Measurements from ENCODE around the gene PPP2R5E.
"Not testable (repeated sequence)": the region's sequence is repeated elsewhere in the genome, so short reads cannot be mapped to it uniquely, and the experiment has no call there.

The PPP2R5E gene

GRCh38 chr14:63543000-63543825, at the start of gene PPP2R5E:
PPP2R5E (minus strand) TSS chr14:63543377; CDS start chr14:63539685, 3,692 bp downstream.
- DNase-seq = peak; percentile 98 to 99

- not testable (repeated sequence) for DNase-seq
Measured at GRCh38 chr14:63583046-63583445, 39.9 kb upstream of the PPP2R5E start.

DNA sequence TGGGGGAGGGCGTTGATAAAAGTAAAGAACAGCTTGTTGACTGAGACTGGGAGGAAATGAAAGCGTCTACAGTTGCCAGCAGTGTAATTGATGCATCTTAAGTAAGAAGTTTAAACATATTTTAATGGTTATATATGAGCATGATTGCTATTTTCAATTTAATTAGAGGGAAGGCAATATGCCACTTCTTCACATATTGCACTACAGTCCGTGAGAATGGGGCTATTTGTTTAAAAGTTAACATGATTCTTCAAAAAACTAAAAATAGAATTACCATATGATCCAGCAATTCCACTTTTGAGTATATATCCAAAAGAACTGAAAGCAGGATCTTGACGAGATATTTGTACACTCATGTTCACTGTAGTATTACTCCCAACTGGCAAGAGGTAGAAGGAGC, 38.3 kb upstream of the PPP2R5E start:
- DNase-seq = no peak

GRCh38 chr14:63578300-63578699, 35.1 kb upstream of the PPP2R5E start:
- DNase-seq = no peak

GRCh38 chr14:63573581-63573980, 30.4 kb upstream of the PPP2R5E start:
- no peak for DNase-seq

DNA sequence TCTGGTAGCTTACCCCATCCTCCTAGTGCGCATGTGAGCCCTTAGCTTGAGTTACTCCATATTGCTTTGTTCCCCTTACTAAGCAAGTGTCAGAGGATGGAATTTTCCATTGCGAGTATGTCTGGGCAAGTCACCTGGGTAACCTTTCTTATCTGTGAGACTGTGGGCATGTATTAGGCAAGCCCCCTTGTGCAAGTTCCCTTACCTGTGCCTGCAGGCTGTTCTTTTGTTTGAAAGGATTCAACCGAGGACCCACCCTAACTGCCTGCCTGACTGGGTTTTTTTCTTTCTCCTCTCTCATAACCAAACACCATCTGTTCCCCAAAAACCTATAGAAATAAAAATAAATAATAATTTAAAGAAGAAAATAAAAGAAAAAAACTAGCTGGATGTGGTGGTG, 22.3 kb upstream of the PPP2R5E start:
- DNase-seq = no peak

DNA sequence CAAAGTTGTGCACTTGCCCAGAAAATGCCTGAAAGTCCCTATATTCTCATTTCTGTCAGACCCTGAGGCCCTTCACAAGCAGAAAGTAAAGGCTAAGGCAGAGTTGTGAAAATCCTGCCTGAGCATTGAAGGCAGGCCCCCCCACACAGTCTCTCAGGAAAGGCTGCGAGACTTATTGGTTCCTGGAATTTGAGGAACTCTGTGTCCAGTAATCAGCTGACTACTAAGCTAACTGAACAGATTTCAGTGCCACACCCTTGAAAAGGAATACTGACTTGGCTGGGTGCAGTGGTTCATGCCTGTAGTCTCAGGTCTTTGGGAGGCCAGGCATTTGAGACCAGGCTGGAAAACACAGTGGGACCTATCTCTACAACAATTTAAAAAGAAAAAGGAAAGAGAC, 21.1 kb upstream of the PPP2R5E start:
- no peak for DNase-seq

DNA sequence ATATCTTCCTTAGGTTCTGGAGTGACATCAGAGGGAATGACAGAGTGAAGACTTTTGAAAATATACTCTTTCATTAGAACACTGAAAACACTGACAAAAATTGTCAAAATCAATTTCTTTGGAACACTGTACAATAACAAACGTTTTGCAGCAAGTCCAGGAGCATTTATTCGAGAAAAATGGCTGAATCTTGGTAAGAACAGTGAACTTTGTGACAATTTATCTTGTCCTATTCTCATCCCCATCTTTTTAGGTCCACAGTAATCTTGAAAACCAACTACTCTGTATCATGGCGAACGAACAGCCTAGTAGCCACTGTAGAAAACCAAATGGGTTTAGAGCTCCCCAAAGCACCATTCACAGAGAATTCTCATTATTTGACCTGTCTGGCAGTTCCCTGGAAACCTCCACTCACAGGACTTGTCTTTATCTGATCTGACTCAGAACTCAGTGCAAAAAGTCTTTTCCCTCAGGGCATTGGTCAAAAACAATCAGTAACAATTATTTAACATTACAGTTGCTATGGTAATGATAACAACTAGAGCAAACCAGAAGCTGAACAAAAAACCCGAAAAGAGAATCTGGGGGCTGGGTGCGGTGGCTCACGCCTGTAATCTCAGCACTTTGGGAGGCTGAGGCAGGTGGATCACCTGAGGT, 20.3 kb upstream of the PPP2R5E start:
- DNase-seq = no peak

DNA sequence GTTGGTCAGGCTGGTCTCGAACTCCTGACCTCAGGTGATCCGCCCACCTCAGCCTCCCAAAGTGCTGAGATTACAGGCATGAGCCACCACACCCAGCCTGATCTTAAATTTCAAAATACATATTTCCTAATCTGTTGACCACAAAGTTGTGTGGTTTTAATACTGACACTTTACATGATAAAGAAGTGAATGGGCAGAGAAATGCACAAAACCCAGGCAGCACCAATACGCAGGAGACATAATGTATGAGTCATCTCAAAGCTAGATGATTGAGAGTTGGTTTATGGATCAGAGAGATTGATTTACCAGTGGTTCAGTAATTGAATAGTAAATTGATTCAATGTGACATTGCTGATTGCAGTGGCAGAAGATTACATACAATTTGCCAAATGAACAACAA, 19.2 kb upstream of the PPP2R5E start:
- DNase-seq = no peak

GRCh38 chr14:63555572-63555971, 12.4 kb upstream of the PPP2R5E start:
- no peak for DNase-seq

GRCh38 chr14:63551332-63551731, 8.2 kb upstream of the PPP2R5E start:
- no peak for DNase-seq

- DNase-seq = no peak
Measured at GRCh38 chr14:63547798-63548335, 4.7 kb upstream of the PPP2R5E start.

DNA sequence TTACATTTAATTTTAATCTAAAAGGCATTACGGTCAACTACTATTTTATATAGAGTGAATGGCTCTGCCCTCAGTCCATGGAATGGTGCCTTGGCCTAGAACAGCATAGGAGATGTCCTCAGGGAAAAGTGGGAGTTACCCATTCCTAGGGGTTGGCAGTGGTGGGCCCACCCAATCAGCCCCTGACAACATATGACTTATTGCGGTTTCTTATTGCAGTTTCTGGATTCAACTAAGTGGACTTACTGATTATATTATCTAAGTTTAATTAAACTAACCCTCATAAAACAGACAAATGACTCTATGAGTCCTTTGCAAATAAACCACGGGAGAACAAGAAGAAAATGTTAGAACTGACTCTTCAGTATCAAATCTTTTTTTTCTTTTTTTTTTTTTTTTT, 2.3 kb upstream of the PPP2R5E start:
- DNase-seq = no peak

DNA sequence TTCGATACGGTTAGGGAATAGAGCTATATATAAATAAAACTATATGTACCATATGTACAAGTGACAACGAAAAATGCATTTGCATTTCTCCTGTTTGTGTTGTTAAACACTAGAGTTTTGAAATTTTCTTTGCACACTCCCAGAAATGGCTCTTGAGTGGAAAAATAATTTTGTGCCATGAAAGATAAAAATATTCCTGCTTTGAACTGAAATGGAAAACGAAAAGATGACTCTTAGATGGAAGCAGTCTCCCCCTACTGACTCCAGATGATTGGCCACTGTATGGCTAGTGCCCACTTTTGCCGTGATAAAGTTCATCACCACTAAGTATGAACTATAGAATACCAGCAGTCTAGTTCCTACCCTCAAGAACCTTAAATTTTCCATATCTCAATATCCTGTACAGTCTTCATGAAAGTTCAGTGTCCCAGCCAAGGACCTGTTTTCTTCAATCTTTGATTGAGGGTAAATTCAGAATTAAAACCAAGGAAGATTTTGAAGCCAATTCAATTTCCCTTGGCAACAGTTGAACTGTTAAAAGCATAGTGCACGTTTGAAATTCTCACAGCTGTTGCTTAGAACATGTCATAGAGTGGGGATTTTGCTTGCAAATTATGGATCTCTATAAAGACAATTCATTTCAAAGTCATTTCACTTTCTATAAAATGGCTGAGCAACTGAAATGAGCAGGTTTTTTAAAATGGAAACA, 1.6 kb upstream of the PPP2R5E start:
- DNase-seq = no peak

DNA sequence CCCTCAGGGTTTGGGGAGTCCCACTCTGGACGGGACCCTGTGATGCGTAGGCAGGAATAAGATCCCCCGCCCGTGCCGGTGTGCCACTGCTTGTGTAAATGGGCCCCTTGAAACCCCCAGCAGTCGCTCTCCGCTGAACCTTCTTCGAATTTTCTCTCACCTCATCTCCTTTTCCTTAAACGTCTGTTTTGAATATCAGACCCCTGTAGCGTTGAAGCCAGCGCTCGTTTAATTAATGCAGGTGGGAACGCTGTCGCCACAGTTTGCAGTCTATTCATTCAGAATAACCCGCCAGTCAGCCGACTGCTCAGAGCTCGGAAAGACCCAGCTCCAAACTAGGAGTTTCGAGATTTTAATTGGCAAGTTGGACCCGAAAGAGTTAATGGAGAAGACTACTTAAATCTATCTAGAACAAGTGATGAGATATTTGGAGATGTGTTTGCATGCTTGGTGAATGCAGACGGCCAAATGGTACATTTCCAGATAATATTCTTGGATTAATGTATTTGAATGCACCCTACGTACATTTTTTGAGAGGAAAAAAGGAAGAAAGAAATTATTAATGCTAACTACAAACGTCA, 739 bp upstream of the PPP2R5E start:
- no peak for DNase-seq

- DNase-seq = peak in 1 of 2 donors; percentile 5
Measured at GRCh38 chr14:63542231-63542999, 762 bp downstream of the PPP2R5E start.

- no peak for DNase-seq
Measured at GRCh38 chr14:63535918-63536317, 7.3 kb downstream of the PPP2R5E start.

GRCh38 chr14:63533474-63533873, 9.7 kb downstream of the PPP2R5E start:
- DNase-seq = no peak

DNA sequence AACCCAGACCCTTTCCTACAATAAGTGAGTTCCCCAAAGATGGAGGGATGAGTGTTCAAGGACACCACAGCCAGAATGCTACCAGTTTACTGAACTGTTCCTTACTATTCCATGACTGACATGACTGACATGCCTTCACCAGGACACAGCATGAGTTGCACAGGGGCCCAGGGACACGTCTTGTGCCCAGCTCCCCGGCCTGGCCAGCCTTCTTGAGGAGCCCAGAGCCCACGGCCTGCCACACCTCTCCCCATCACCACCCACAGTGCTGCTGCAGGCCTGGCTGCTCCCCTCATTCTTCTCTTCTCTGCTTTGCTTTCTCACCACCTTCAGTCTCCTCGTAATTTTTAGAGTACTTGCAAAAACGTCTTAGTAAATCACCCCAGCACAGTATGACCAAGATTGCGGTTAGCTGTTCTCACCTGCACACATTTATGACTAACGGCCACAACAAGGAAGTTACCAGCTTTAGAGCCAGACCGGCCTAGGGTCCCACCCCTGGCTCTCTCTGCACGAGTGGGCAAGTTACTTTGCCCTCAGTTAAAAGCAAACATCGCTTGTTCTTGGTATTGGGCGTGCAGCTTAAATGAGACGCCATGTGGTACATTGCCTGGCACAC, 18.5 kb downstream of the PPP2R5E start:
- peak; percentile 4 to 35 for DNase-seq

DNA sequence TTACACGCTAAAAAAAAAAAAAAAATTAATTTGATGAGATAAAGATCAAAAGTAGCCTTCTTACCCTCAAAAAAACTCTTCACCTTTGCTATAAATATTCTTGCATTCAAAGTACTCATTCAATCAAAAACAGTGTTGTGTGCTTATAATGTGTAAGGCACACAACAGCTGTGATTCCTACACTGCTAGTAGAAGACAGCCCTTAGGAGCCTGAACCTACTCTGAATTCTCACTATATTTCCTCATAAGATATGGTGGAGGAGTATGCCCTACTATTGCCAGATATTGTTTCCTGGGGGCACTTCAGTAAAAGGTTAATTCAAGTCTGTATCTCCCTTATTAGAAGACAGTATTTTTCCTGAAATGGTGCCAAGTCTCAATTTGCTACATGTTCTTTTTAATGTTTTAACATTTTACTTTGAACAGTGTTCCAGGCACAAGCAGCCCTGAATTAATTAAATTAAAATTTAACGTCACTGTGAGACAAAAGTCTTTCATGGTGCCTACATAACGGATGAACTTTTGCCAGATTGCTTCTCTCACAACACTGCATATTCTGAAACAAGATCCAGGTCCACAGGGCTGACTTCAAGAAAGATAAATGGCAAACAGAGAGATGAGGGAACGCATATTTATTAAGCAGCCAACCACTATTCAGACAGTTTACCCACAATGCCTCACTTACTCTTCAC, 19.3 kb downstream of the PPP2R5E start:
- no peak for DNase-seq

GRCh38 chr14:63522511-63522910, 20.7 kb downstream of the PPP2R5E start:
- DNase-seq = not testable (repeated sequence)
